Measurements from ENCODE around the gene CDK12. TPM values are rescaled to one million over a fixed set of nuclear protein-coding genes. Genes with fewer than 3 reads are reported as not detected.

CDK12 gene
- total and polyA plus RNA-seq, 9 of the 15 experiments (the other 6 are each of a cell fraction or from before 2014, with no cell fraction given): 3.4 to 65.6 (median 36.8) TPM

DNA sequence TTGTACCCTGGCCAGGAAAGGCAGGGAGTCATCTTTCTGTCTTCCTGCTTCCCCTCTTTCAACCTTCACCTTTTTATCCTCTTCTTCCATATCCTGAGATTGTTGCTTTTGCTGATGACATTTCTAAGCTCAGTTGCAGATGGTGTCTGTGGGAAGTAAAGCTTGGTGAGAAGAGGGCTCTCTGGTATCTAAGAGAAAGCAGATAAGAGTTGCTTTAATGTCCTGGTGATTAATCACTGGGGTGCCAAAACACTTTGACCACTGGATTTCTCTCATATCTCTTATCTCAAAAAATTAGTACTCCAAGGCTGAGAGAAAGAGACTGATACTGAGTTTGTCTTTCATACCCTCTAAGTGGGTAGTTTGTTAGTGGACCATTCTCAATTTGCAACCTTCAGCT lies 75.2 kb downstream of the CDK12 start (continued):
- no peak for TF ChIP-seq ZFX (CRISPR knock-in tag; IDR thresholded peaks at IDR 0.05)
- TF ChIP-seq U2AF1 (optimal IDR thresholded peaks at IDR 0.05; ENCODE audit: low read depth, low read length): no peak
- no peak for TF ChIP-seq BHLHE40 (IDR thresholded peaks at IDR 0.05; ENCODE audit: low read length)
- TF ChIP-seq EP400 (IDR thresholded peaks at IDR 0.05): 0 out of 2 replicates have a peak, but pooled peaks have one; percentile 15
- no peak for TF ChIP-seq PTTG1 (tag; IDR thresholded peaks at IDR 0.05; ENCODE audit: low read depth)
- TF ChIP-seq ZEB2 (IDR thresholded peaks at IDR 0.05): peak; percentile 48; the same call in 1 of the 2 replicates
- no peak for TF ChIP-seq ZC3H4 (CRISPR knock-in tag; IDR thresholded peaks at IDR 0.05; ENCODE audit: borderline replicate concordance)
- no peak for TF ChIP-seq KLF13 (tag; IDR thresholded peaks at IDR 0.05; ENCODE audit: borderline replicate concordance, low read depth)
- no peak for TF ChIP-seq NRF1 (conservative IDR thresholded peaks at IDR 0.05 in 1 of 2, IDR thresholded peaks at IDR 0.05 in 1 of 2)
- peak; percentile 59 for TF ChIP-seq CBFA2T2 (conservative IDR thresholded peaks at IDR 0.05)
- peak; percentile 73 for TF ChIP-seq ARID1B (IDR thresholded peaks at IDR 0.05)
- TF ChIP-seq ZSCAN32 (CRISPR knock-in tag; IDR thresholded peaks at IDR 0.05): no peak
- TF ChIP-seq TAL1 (IDR thresholded peaks at IDR 0.05): peak; percentile 50; the same call in 1 of the 2 replicates
- TF ChIP-seq CREB1 (IDR thresholded peaks at IDR 0.05): no peak
- no peak for TF ChIP-seq CREB1 (CRISPR knock-in tag; IDR thresholded peaks at IDR 0.05)
- TF ChIP-seq CBX3 (IDR thresholded peaks at IDR 0.05; ENCODE audit: borderline replicate concordance in 1 of 2, low read length in 2 of 2): no peak
- TF ChIP-seq POLR2AphosphoS5 (IDR thresholded peaks at IDR 0.05; ENCODE audit: control insufficient read depth, insufficient read depth, low read depth, low read length): no peak
- TF ChIP-seq MAFK (IDR thresholded peaks at IDR 0.05; ENCODE audit: low read length): no peak
- no peak for TF ChIP-seq CC2D1A (IDR thresholded peaks at IDR 0.05)
- TF ChIP-seq C11orf30 (IDR thresholded peaks at IDR 0.05; ENCODE audit: low read depth): no peak
- TF ChIP-seq NR2C1 (IDR thresholded peaks at IDR 0.05): no peak
- 0 out of 2 replicates have a peak, but pooled peaks have one; percentile 29 for TF ChIP-seq NR2C1 (tag; IDR thresholded peaks at IDR 0.05)
- 0 out of 4 replicates have a peak, but pooled peaks of 1 of the 2 experiments have one; percentile 35 for TF ChIP-seq TBL1XR1 (IDR thresholded peaks at IDR 0.05; ENCODE audit: low read length in 2 of 2)
- TF ChIP-seq ZNF778 (CRISPR knock-in tag; IDR thresholded peaks at IDR 0.05): no peak
- TF ChIP-seq U2AF2 (optimal IDR thresholded peaks at IDR 0.05; ENCODE audit: low read depth, low read length): no peak
- no peak for TF ChIP-seq PCBP1 (IDR thresholded peaks at IDR 0.05; ENCODE audit: low read depth, low read length, poor library complexity, severe bottlenecking)
- TF ChIP-seq ZNF444 (CRISPR knock-in tag; IDR thresholded peaks at IDR 0.05): no peak
- no peak for TF ChIP-seq KDM4B (IDR thresholded peaks at IDR 0.05; ENCODE audit: borderline replicate concordance in 2 of 2, low read depth in 1 of 2)
- no peak for TF ChIP-seq EGR1 (conservative IDR thresholded peaks at IDR 0.05)
- TF ChIP-seq, protein P1, sequence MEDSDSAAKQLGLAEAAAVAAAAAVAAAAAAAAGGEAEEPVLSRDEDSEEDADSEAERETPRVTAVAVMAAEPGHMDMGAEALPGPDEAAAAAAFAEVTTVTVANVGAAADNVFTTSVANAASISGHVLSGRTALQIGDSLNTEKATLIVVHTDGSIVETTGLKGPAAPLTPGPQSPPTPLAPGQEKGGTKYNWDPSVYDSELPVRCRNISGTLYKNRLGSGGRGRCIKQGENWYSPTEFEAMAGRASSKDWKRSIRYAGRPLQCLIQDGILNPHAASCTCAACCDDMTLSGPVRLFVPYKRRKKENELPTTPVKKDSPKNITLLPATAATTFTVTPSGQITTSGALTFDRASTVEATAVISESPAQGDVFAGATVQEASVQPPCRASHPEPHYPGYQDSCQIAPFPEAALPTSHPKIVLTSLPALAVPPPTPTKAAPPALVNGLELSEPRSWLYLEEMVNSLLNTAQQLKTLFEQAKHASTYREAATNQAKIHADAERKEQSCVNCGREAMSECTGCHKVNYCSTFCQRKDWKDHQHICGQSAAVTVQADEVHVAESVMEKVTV (CRISPR knock-in tag; IDR thresholded peaks at IDR 0.05): no peak
- TF ChIP-seq, protein P2, sequence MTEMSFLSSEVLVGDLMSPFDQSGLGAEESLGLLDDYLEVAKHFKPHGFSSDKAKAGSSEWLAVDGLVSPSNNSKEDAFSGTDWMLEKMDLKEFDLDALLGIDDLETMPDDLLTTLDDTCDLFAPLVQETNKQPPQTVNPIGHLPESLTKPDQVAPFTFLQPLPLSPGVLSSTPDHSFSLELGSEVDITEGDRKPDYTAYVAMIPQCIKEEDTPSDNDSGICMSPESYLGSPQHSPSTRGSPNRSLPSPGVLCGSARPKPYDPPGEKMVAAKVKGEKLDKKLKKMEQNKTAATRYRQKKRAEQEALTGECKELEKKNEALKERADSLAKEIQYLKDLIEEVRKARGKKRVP (CRISPR knock-in tag; IDR thresholded peaks at IDR 0.05): peak; percentile 79
- TF ChIP-seq HNRNPLL (IDR thresholded peaks at IDR 0.05; ENCODE audit: low read depth, low read length, poor library complexity, severe bottlenecking): no peak

All from K562 (cell line).